OCI-LY3 (cell line): ENCODE measurements around the gene GRIFIN.

Source experiments
- CTCF ChIP-seq: fragments of 200-600, 300-600 bp; sonication (generic); IDR thresholded peaks from 2 replicates; pipeline ENCODE4 v1.5.1; 2014; ENCODE audit warnings: antibody characterized with exemption, low read length, low read depth
- EZH2phosphoT487 ChIP-seq: fragments of 200-600 bp; shearing (Covaris generic); IDR thresholded peaks from 2 replicates; pipeline ENCODE4 v1.6.1; 2018; ENCODE audit warnings: antibody characterized with exemption, mixed run types, low read depth

GRCh38 chr7:2501947-2502646, 25.9 kb upstream of the GRIFIN start:
- TF ChIP-seq EZH2phosphoT487 (no peak), CTCF (no peak)
